Transverse colon (tissue), 3 donors: ENCODE data around the gene ZSWIM1.

Experiments
- EP300 ChIP-seq: sonication (generic); formaldehyde crosslinking; IDR thresholded peaks from one replicate; pipeline ENCODE4 v1.6.1; 2017; ENCODE audit warnings: antibody characterized with exemption, low read depth
- POLR2A ChIP-seq: fragments of 450-650 bp; IDR thresholded peaks from one replicate; pipeline ENCODE4 v1.6.1; 2016; ENCODE audit warnings: antibody characterized with exemption, mild to moderate bottlenecking, moderate library complexity
- TF ChIP-seq, protein P1 (sequence below), 5 experiments: fragments of 200-600 bp in 3 of 5; fragments of 450-650 bp in 2 of 5; sonication (generic) in 3 of 5; IDR thresholded peaks; 1 replicate in 2 of 5; 2 replicates in 3 of 5; pipeline ENCODE4 v1.5.1; 2016 to 2017; ENCODE audit warnings: antibody characterized with exemption in 5 of 5, inconsistent platforms in 3 of 5, mild to moderate bottlenecking in 2 of 5, moderate library complexity in 1 of 5

GRCh38 chr20:45848421-45848820, 32.6 kb upstream of the ZSWIM1 start:
- TF ChIP-seq, protein P1, sequence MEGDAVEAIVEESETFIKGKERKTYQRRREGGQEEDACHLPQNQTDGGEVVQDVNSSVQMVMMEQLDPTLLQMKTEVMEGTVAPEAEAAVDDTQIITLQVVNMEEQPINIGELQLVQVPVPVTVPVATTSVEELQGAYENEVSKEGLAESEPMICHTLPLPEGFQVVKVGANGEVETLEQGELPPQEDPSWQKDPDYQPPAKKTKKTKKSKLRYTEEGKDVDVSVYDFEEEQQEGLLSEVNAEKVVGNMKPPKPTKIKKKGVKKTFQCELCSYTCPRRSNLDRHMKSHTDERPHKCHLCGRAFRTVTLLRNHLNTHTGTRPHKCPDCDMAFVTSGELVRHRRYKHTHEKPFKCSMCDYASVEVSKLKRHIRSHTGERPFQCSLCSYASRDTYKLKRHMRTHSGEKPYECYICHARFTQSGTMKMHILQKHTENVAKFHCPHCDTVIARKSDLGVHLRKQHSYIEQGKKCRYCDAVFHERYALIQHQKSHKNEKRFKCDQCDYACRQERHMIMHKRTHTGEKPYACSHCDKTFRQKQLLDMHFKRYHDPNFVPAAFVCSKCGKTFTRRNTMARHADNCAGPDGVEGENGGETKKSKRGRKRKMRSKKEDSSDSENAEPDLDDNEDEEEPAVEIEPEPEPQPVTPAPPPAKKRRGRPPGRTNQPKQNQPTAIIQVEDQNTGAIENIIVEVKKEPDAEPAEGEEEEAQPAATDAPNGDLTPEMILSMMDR (IDR thresholded peaks at IDR 0.05): no peak
- no peak for TF ChIP-seq EP300
- no peak for TF ChIP-seq POLR2A
